Motor neuron (in vitro differentiated cells): ENCODE measurements around the gene ILF3. TPM values are rescaled to one million over a fixed set of nuclear protein-coding genes. Genes with fewer than 3 reads are reported as not detected.

Source experiments
- ATAC-seq, 8 experiments: fragments of 200-7000 bp; cut with Tn5 transposase; replicated peaks in 6 of 8; 2 replicates each; pipeline ENCODE4 v1.8.0; 2021; ENCODE audit warnings: mild to moderate bottlenecking in 8 of 8, moderate library complexity in 8 of 8
- H3K27ac ChIP-seq, 2 donors: fragments of 250-450 bp; sonication (Bioruptor Pico); 2 replicates each; pipeline ENCODE4 v1.9.0; 2021; ENCODE audit warnings: antibody characterized with exemption in 2 of 2, mild to moderate bottlenecking in 2 of 2, moderate library complexity in 1 of 2
- H3K4me1 ChIP-seq, 2 donors: fragments of 250-450 bp; sonication (Bioruptor Pico); replicated peaks in 1 of 2; 2 replicates each; pipeline ENCODE4 v1.6.1; 2021; ENCODE audit warnings: antibody characterized with exemption in 2 of 2, mild to moderate bottlenecking in 2 of 2, moderate library complexity in 1 of 2
- H3K4me3 ChIP-seq, 5 donors: fragments of 250-450 bp; sonication (Bioruptor Pico); 2 replicates each; pipeline ENCODE4 v1.9.0; 2021; ENCODE audit warnings: antibody characterized with exemption in 5 of 5, mild to moderate bottlenecking in 5 of 5, moderate library complexity in 4 of 5
- WGBS, 10 experiments: fragments of 450-650 bp; shearing (Covaris generic); methylation state at CpG; one replicate each; pipeline ENCODE4 v1.0.0; 2022; 5-methylcytosine and 5-hydroxymethylcytosine counted together
- in situ Hi-C, 9 experiments: fragments of 400-800 bp; cut with MboI; loops; one replicate each; pipeline ENCODE4 v1.15.0; 2021; ENCODE audit warnings: low sequenced_read_pairs in 9 of 9, low pct_unique_long_range_greater_than_20kb in 2 of 9; ENCODE audit not compliant: unreplicated experiment in 9 of 9
- total RNA-seq, 8 experiments: library from RNA; unstranded; fragments of 300-600 nt; gene quantifications; 2 replicates each; pipeline versions ENCODE4 v1.2.3 to v1.2.4, GENCODE V29; 2022

The ILF3 gene
- total RNA-seq, 8 experiments from 2014 or later: 44.8 to 286 (median 137) TPM

- peaks cover 0 to 5% of the 10 kb centered on the region in 2 donors for H3K4me1 ChIP-seq
- ATAC-seq: peak; percentile 94 to 99 (median 98)
- H3K27ac ChIP-seq: peak overlapping the region in 1 of 2 donors; percentile 9
- WGBS, 10 experiments: 0 to 80% (median 23%) methylated on average over 1 to 29 of the region's 59 CpGs; no CpG with 5 or more reads in 1 of the 10 experiments
- in situ Hi-C loops: no loop called here
- H3K4me3 ChIP-seq: peak overlapping the region; percentile 13 to 28 (median 23)
Measured at GRCh38 chr19:10695401-10696398, 41.6 kb downstream of the ILF3 start.

DNA sequence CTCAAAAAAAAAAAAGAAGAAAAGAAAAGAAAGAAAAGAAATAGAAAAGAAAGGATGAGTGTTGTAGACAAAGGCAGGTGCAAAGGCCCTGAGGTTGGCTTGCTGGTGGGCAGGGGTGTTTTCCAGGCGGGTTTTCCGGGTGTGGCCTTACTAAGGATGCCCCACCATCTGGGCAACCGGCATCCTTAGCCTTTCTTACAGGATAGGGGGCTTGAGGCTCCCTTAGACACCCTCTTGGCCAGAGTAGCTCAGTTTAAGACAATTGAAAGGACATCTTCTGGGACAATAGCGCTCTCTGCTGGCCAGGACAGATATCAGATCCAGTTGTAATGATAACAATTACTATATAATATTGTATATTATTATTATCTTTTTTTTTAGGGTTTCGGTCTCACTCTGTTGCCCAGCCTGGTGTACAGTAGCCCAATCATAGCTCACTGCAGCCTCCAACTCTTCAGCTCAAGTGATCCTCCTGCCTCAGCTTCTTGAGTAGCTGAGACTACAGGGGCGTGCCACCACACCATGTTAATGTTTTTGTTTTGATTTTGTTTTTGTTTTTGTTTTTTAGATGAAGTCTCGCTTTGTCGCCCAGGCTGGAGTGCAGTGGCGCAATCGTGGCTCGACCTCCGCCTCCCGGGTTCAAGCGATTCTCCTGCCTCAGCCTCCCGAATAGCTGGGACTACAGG, 45.6 kb downstream of the ILF3 start:
- in situ Hi-C loops: no loop called here
- Histone ChIP-seq H3K4me1 (peaks cover 0 to 5% of the 10 kb centered on the region in 2 donors), H3K4me3 (no peak overlapping the region), H3K27ac (no peak overlapping the region)
- no peak for ATAC-seq
- WGBS, 10 experiments: 0 to 76% (median 35%) methylated on average over 3 to 14 of the region's 15 CpGs

DNA sequence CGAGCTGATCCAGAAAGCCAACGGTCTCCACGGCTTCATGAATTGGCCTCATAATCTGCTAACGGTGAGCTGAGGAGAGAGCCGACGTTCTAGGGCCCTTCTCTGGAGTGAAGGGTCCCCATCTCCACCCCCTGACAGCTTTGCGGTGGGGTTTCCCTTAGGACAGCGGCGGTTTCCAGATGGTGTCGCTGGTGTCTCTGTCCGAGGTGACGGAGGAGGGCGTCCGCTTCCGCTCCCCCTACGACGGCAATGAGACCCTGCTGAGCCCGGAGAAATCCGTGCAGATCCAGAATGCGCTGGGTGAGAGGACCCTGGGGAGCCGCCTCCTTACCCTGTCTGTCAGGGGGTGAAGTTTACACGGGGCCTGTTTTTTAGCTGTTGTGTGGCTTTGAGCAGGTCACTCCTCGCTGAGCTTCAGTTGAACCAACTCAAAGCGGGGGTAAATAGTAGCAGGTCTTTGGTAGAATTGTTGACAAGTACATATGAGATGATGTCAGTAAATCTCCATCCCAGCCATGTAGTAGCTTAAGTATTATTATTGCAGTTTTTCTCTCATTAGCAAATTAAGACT, 47.9 kb downstream of the ILF3 start:
- WGBS, 10 experiments: 0 to 21% (median 6%) methylated on average over 1 to 12 of the region's 24 CpGs; no CpG with 5 or more reads in 2 of the 10 experiments
- H3K4me3 ChIP-seq: peak overlapping the region; percentile 57 to 96 (median 93)
- in situ Hi-C loops: no loop called here
- H3K4me1 ChIP-seq: no peaks in the 10 kb centered on the region
- peak overlapping the region; percentile 84 to 97 for H3K27ac ChIP-seq
- ATAC-seq: peak; percentile 25 to 83 (median 72)

GRCh38 chr19:10706990-10707389, 52.8 kb downstream of the ILF3 start:
- in situ Hi-C loops: no loop called here
- no peak overlapping the region for H3K27ac ChIP-seq
- 85 to 93% (median 93%) methylated on average over 3 to 6 of the region's 12 CpGs; no CpG with 5 or more reads in 7 of the 10 experiments for WGBS, 10 experiments
- ATAC-seq: no peak
- no peak overlapping the region for H3K4me3 ChIP-seq
- no peaks in the 10 kb centered on the region for H3K4me1 ChIP-seq

DNA sequence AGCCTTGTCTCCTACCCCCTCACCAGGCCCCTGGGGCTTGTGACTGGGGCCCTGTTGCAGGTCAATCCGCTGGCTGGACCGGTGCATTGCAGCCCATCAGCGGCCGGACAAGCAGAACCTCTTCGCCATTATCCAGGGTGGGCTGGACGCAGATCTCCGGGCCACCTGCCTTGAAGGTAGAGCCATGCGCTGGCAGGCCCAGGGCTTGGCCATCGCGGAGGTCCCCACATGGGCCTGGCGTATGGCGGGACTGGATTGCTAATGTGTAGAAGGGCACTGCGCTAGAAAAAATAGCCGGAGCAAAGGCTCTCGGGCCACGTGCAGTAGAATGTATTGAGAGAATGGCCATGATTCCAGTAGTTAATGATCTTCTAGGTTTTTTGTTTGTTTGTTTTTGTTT, 53.3 kb downstream of the ILF3 start:
- Histone ChIP-seq H3K27ac (no peak overlapping the region), H3K4me3 (no peak overlapping the region), H3K4me1 (no peaks in the 10 kb centered on the region)
- in situ Hi-C loops: no loop called here
- WGBS, 10 experiments: 91 to 100% (median 97%) methylated on average over 2 to 11 of the region's 16 CpGs; no CpG with 5 or more reads in 4 of the 10 experiments
- ATAC-seq: peak in 2 of 8 experiments; percentile 10 to 22

GRCh38 chr19:10708291-10708690, 54.1 kb downstream of the ILF3 start:
- H3K4me1 ChIP-seq: no peaks in the 10 kb centered on the region
- 93 to 100% (median 98%) methylated on average over 1 to 7 of the region's 7 CpGs; no CpG with 5 or more reads in 3 of the 10 experiments for WGBS, 10 experiments
- ATAC-seq: no peak
- no peak overlapping the region for H3K27ac ChIP-seq
- in situ Hi-C loops: no loop called here
- H3K4me3 ChIP-seq: no peak overlapping the region

- peak in 3 of 8 experiments; percentile 2 to 28 (median 9) for ATAC-seq
- no peak overlapping the region for H3K4me3 ChIP-seq
- in situ Hi-C loops: no loop called here
- WGBS, 10 experiments: 68 to 80% (median 70%) methylated on average over 1 to 3 of the region's 14 CpGs; no CpG with 5 or more reads in 7 of the 10 experiments
- H3K4me1 ChIP-seq: no peaks in the 10 kb centered on the region
- no peak overlapping the region for H3K27ac ChIP-seq
Measured at GRCh38 chr19:10712045-10712444, 57.9 kb downstream of the ILF3 start.

- no peaks in the 10 kb centered on the region for H3K4me1 ChIP-seq
- H3K4me3 ChIP-seq: no peak overlapping the region
- ATAC-seq: no peak
- in situ Hi-C loops: no loop called here
- H3K27ac ChIP-seq: no peak overlapping the region
- no CpG with 5 or more reads among the region's 23 CpGs for WGBS, 10 experiments
Measured at GRCh38 chr19:10712754-10713153, 58.6 kb downstream of the ILF3 start.

DNA sequence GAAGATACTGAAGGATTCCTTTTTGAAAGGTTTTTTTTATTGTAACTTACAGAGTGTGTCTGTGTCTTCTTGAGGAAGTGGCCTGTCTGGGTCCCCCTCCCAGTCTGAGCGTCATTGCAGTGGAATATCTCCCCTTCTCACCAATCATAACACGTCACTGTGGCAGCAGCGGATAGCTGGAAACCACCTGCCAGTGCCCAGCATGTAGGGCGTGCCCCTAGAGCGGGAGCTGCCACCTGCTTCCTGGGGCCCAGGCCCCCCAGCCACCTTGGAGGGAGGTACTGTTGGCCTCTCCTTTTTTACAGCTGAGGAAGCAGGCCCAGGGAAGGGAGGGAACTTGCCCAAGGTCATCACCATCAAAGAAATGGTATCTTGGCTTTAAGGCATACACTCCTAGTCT, 59.2 kb downstream of the ILF3 start:
- 78 to 100% (median 95%) methylated on average over 2 to 5 of the region's 5 CpGs; no CpG with 5 or more reads in 5 of the 10 experiments for WGBS, 10 experiments
- Histone ChIP-seq H3K27ac (no peak overlapping the region), H3K4me3 (no peak overlapping the region), H3K4me1 (no peaks in the 10 kb centered on the region)
- no peak for ATAC-seq
- in situ Hi-C loops: no loop called here

DNA sequence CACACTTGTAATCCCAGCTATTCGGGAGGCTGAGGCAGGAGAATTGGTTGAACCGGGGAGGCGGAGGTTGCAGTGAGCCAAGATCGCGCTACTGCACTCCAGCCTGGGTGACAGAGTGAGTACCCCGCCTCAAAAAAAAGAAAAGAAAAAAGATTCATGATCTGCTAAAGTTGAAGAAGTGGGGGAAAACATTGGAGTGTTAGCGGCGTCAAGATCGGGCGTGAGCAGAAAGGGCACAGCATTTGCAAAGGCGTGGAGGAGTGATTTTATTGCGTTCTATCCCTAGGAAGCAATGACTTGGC, 62.9 kb downstream of the ILF3 start:
- 0 to 80% (median 41%) methylated on average over 1 to 10 of the region's 12 CpGs; no CpG with 5 or more reads in 4 of the 10 experiments for WGBS, 10 experiments

GRCh38 chr19:10717356-10718204, 63.4 kb downstream of the ILF3 start, which contains the start of gene DNM2:
Gene DNM2 (plus strand): TSS chr19:10718079. CDS start chr19:10718243, 164 bp downstream.
- Histone ChIP-seq H3K4me3 (peak within 1 kb of the TSS; percentile 63 to 95 (median 86)), H3K27ac (peak within 1 kb of the TSS; percentile 83 to 89), H3K4me1 (peaks cover 9 to 11% of the 10 kb centered on the region in 2 donors)
- ATAC-seq: peak; percentile 84 to 91 (median 89)
- in situ Hi-C loops: no loop called here
- WGBS, 10 experiments: 0 to 3% (median 0%) methylated on average over 1 to 21 of the region's 57 CpGs; no CpG with 5 or more reads in 2 of the 10 experiments

More for the DNA sequence above, 62.9 kb downstream of the ILF3 start:
- no peak for ATAC-seq
- Histone ChIP-seq H3K4me3 (peak overlapping the region; percentile 2 to 17 (median 5)), H3K4me1 (peaks cover 9 to 11% of the 10 kb centered on the region in 2 donors), H3K27ac (peak overlapping the region; percentile 4 to 70)
- in situ Hi-C loops: no loop called here
